Mesothelial cell of epicardium (in vitro differentiated cells): ENCODE results near the gene RTP5. TPM values are rescaled to one million over a fixed set of nuclear protein-coding genes. Genes with fewer than 3 reads are reported as not detected.

Experiments used
- DNase-seq, 2 experiments: peaks; one replicate each; pipeline ENCODE4 v3.0.0; 2021; ENCODE audit warnings: low spot score in 2 of 2; ENCODE audit not compliant: unreplicated experiment in 2 of 2
- H3K27ac Mint-ChIP-seq: 2 replicates; pipeline ENCODE4 v1.8.0; 2021; ENCODE audit warnings: mixed read lengths
- H3K27me3 Mint-ChIP-seq: 2 replicates; pipeline ENCODE4 v1.8.0; 2021; ENCODE audit warnings: low read depth, mixed read lengths
- H3K36me3 Mint-ChIP-seq: 2 replicates; pipeline ENCODE4 v1.8.0; 2021; ENCODE audit warnings: mixed read lengths
- H3K4me1 Mint-ChIP-seq: 2 replicates; pipeline ENCODE4 v1.8.0; 2021; ENCODE audit warnings: mixed read lengths
- H3K4me3 Mint-ChIP-seq: 2 replicates; pipeline ENCODE4 v1.8.0; 2021; ENCODE audit warnings: mild to moderate bottlenecking, moderate library complexity, mixed read lengths
- H3K9me3 Mint-ChIP-seq: 2 replicates; pipeline ENCODE4 v1.8.0; 2021; ENCODE audit warnings: mixed read lengths
- CTCF ChIP-seq: fragments of 200-600 bp; sonication (generic); IDR thresholded peaks from one replicate; pipeline ENCODE4 v1.5.0; 2021; ENCODE audit warnings: antibody characterized with exemption; ENCODE audit not compliant: unreplicated experiment
- total RNA-seq: library from RNA; stranded (reverse); gene quantifications from 3 replicates; pipeline ENCODE4 v1.2.1, GENCODE V29; 2021

Gene RTP5
- total RNA-seq, 1 donor from 2014 or later: not detected

DNA sequence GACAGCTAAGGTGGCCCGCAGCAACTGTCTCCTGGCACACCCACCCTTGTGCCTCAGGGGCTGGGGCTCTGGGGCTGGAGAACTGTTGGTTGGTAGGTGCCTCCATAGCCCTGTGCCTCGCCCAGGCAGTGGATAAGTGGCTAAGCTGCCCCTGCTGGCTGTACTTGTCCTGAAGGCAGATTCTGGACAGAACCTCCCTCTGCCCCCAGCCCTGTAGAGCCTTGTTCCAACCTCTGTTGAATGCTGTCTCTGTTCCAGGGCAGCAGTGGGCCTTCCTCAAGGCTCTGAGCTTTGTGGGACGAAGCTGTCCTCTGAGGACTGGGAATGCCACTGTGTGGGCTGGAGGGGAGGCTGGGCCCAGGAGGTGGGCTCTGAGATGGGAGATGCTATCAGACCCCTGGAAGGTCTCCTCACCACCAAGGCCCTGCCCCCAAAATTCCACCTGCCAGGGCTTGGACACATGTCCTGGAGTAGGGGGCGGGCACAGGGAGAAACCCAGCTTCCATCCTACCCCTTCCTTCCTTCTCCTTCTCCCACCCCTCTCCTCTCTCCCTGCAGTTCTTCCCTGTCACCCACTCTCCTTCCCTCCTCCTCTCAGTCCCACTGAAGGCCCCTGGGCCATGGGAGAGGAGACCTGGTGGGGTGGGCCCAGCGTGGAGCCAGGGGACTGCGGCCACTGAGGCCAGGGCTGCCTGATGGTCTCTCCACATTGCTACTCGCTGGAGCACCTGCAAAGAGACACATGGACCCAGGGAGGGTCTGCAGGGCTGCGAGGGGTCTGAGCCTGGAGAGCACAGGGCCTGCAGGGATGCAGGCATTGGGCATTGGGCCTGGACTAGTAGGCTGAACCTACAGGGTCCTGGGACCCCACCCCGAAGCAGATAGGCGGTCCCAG, 9.1 kb upstream of the RTP5 start:
- H3K9me3 Mint-ChIP-seq: peaks cover 5% of the 10 kb centered on the region
- peaks cover 8% of the 10 kb centered on the region for H3K4me1 Mint-ChIP-seq
- H3K27me3 Mint-ChIP-seq: peaks cover 17% of the 10 kb centered on the region
- no peak overlapping the region for H3K27ac Mint-ChIP-seq
- peak in 1 of 2 experiments; percentile 16 for DNase-seq
- TF ChIP-seq CTCF: no peak
- no peaks in the 10 kb centered on the region for H3K36me3 Mint-ChIP-seq
- no peak overlapping the region for H3K4me3 Mint-ChIP-seq

DNA sequence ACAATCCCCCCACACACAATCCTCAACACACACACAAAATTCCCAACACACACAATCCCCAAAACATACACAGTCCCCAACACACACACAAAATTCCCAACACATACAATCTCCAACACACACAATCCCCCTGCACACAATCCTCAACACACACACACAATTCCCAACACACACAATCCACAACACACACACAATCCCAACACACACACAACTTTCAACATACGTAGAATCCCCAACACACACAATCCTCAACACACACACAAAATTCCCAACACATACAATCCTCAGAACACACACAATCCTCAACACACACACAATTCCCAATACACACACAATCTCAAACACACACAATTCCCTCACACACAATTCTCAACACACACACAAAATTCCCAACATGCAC, 8.3 kb upstream of the RTP5 start:
- Mint-ChIP-seq H3K9me3 (peaks cover 5% of the 10 kb centered on the region), H3K36me3 (no peaks in the 10 kb centered on the region), H3K27me3 (peaks cover 22% of the 10 kb centered on the region), H3K4me3 (no peak overlapping the region), H3K27ac (no peak overlapping the region), H3K4me1 (peaks cover 8% of the 10 kb centered on the region)
- no peak for TF ChIP-seq CTCF
- DNase-seq: no peak

GRCh38 chr2:241862093-241862492, 7.4 kb upstream of the RTP5 start:
- peaks cover 24% of the 10 kb centered on the region for H3K27me3 Mint-ChIP-seq
- H3K9me3 Mint-ChIP-seq: peaks cover 5% of the 10 kb centered on the region
- H3K4me3 Mint-ChIP-seq: no peak overlapping the region
- TF ChIP-seq CTCF: no peak
- H3K27ac Mint-ChIP-seq: no peak overlapping the region
- H3K36me3 Mint-ChIP-seq: no peaks in the 10 kb centered on the region
- H3K4me1 Mint-ChIP-seq: peaks cover 8% of the 10 kb centered on the region
- DNase-seq: peak in 1 of 2 experiments; percentile 14

- no peak for TF ChIP-seq CTCF
- peaks cover 8% of the 10 kb centered on the region for H3K4me1 Mint-ChIP-seq
- no peak overlapping the region for H3K4me3 Mint-ChIP-seq
- no peak for DNase-seq
- H3K9me3 Mint-ChIP-seq: peaks cover 5% of the 10 kb centered on the region
- H3K27ac Mint-ChIP-seq: no peak overlapping the region
- H3K36me3 Mint-ChIP-seq: no peaks in the 10 kb centered on the region
- H3K27me3 Mint-ChIP-seq: peaks cover 29% of the 10 kb centered on the region
These were observed 6.6 kb upstream of the RTP5 start for GRCh38 chr2:241862775-241863535.

- H3K4me3 Mint-ChIP-seq: no peak overlapping the region
- H3K4me1 Mint-ChIP-seq: peaks cover 8% of the 10 kb centered on the region
- no peak for DNase-seq
- no peaks in the 10 kb centered on the region for H3K36me3 Mint-ChIP-seq
- no peak overlapping the region for H3K27ac Mint-ChIP-seq
- no peak for TF ChIP-seq CTCF
- H3K27me3 Mint-ChIP-seq: peaks cover 35% of the 10 kb centered on the region
- H3K9me3 Mint-ChIP-seq: peaks cover 5% of the 10 kb centered on the region
These were observed 6.0 kb upstream of the RTP5 start for GRCh38 chr2:241863536-241863954.
